ENCODE data around the gene FBXO28.

The FBXO28 gene

GRCh38 chr1:224127925-224128819, 14.3 kb downstream of the FBXO28 start:
- TF ChIP-seq, protein P1, sequence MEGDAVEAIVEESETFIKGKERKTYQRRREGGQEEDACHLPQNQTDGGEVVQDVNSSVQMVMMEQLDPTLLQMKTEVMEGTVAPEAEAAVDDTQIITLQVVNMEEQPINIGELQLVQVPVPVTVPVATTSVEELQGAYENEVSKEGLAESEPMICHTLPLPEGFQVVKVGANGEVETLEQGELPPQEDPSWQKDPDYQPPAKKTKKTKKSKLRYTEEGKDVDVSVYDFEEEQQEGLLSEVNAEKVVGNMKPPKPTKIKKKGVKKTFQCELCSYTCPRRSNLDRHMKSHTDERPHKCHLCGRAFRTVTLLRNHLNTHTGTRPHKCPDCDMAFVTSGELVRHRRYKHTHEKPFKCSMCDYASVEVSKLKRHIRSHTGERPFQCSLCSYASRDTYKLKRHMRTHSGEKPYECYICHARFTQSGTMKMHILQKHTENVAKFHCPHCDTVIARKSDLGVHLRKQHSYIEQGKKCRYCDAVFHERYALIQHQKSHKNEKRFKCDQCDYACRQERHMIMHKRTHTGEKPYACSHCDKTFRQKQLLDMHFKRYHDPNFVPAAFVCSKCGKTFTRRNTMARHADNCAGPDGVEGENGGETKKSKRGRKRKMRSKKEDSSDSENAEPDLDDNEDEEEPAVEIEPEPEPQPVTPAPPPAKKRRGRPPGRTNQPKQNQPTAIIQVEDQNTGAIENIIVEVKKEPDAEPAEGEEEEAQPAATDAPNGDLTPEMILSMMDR (IDR thresholded peaks at IDR 0.05; ENCODE audit: insufficient read depth, missing control alignments): no peak
- DNase-seq (ENCODE audit: insufficient read length, low spot score) (no peak), FAIRE-seq (peak; percentile 46)

DNA sequence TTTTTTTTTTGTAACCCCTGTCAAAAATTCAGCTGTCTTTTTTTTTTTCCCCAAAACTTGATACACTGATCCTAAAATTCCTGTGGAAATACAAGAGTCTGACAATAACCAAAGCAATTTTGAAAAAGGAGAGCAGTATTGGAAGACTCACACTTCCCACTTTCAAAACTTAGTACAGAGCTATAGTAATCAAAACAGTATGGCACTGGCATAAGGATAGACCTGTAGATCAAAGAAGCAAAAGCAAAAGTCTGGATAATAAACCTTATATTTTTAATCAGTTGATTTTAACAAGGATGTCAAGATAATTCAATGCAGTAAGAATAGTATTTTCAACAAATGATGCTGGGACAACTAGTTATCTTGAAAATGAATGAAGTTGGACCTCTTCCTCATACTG, 17.3 kb downstream of the FBXO28 start:
- TF ChIP-seq, protein P1 (IDR thresholded peaks at IDR 0.05; ENCODE audit: insufficient read depth, missing control alignments): no peak
- no peak for FAIRE-seq
- DNase-seq (ENCODE audit: insufficient read length, low spot score): no peak

- no peak for DNase-seq (ENCODE audit: insufficient read length, low spot score)
- peak; percentile 75 for FAIRE-seq
- TF ChIP-seq, protein P1 (IDR thresholded peaks at IDR 0.05; ENCODE audit: insufficient read depth, missing control alignments): no peak
Observed at GRCh38 chr1:224132901-224133300, 19.0 kb downstream of the FBXO28 start.

DNA sequence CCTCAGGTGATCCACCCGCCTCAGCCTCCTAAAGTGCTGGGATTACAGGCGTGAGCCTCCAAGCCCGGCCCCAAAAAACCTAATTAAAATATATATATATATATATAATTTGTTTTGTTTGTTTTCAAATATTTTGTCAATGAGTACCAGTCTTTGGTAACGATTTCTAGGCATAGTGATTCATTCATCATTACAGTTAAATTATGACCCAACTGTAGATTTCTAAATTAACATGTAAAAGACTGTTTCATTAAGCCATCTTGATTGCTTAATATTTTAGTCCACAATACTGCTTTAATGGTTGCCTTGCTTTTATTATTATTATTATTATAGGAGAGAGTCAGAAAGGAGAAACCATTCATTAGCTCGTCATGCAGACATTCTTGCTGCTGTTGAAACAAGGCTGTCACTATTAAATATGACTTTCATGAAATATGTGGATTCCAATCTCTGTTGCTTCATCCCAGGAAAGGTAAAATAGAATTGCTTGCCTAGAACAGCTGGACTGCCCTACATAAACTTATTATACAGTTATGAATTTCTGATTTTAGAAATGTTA, 19.9 kb downstream of the FBXO28 start:
- no peak for DNase-seq (ENCODE audit: insufficient read length, low spot score)
- peak; percentile 6 for FAIRE-seq
- TF ChIP-seq, protein P1 (IDR thresholded peaks at IDR 0.05; ENCODE audit: insufficient read depth, missing control alignments): no peak

DNA sequence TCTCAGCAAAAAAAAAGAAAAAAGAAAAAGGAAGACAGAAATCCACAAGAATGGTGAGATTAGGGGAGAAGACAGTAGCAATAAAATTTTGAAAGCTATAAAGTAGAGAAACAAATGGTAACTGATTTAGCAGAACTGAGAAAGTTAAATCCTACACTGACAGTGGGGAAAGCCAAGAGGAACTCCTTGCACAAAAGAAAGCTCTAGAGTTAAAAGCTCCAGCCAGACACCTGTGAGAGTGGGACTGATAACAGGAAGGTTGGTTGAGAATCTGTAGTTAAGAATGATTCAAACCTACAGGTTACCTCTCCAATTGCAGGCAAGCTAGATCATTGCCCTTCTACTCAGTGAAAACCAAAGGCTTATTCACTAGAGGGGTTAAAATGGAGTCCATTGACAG, 23.6 kb downstream of the FBXO28 start:
- TF ChIP-seq, protein P1 (IDR thresholded peaks at IDR 0.05; ENCODE audit: insufficient read depth, missing control alignments): no peak
- FAIRE-seq: no peak
- no peak for DNase-seq (ENCODE audit: insufficient read length, low spot score)

GRCh38 chr1:224138198-224138597, 24.3 kb downstream of the FBXO28 start:
- DNase-seq (ENCODE audit: insufficient read length, low spot score): no peak
- TF ChIP-seq, protein P1 (IDR thresholded peaks at IDR 0.05; ENCODE audit: insufficient read depth, missing control alignments): no peak
- FAIRE-seq: peak; percentile 55

GRCh38 chr1:224141693-224142092, 27.8 kb downstream of the FBXO28 start:
- TF ChIP-seq, protein P1 (IDR thresholded peaks at IDR 0.05; ENCODE audit: insufficient read depth, missing control alignments): no peak
- DNase-seq (ENCODE audit: insufficient read length, low spot score) (no peak), FAIRE-seq (no peak)

Data from D721Med (cell line).